HG03045 (cell line): ENCODE data around the gene CLHC1.
A peak's percentile ranks its signal among the peaks of the same experiment; 100 is the strongest.

Experiments used
- ATAC-seq: cut with Tn5 transposase; IDR thresholded peaks from one replicate; pipeline ENCODE4 v1.9.1; 2021; ENCODE audit warnings: mild to moderate bottlenecking, moderate library complexity; ENCODE audit not compliant: unreplicated experiment

Gene CLHC1

GRCh38 chr2:55169915-55170314, 62.2 kb downstream of the CLHC1 start:
- no peak for ATAC-seq

GRCh38 chr2:55169359-55169758, 62.7 kb downstream of the CLHC1 start:
- ATAC-seq = no peak

- ATAC-seq = no peak
These were observed 63.6 kb downstream of the CLHC1 start for GRCh38 chr2:55168221-55169154.

GRCh38 chr2:55165626-55166025, 66.5 kb downstream of the CLHC1 start:
- ATAC-seq = no peak

GRCh38 chr2:55164534-55165480, 67.3 kb downstream of the CLHC1 start:
- no peak for ATAC-seq

- no peak for ATAC-seq
These were observed 68.1 kb downstream of the CLHC1 start for GRCh38 chr2:55163941-55164390.

- no peak for ATAC-seq
These were observed 68.8 kb downstream of the CLHC1 start for GRCh38 chr2:55163274-55163721.

GRCh38 chr2:55162284-55163006, 69.6 kb downstream of the CLHC1 start:
- no peak for ATAC-seq

GRCh38 chr2:55161295-55162210, 70.5 kb downstream of the CLHC1 start:
- no peak for ATAC-seq

GRCh38 chr2:55160422-55160821, 71.7 kb downstream of the CLHC1 start:
- no peak for ATAC-seq

- ATAC-seq = no peak
These were observed 72.3 kb downstream of the CLHC1 start for GRCh38 chr2:55159752-55160151.

- no peak for ATAC-seq
These were observed 72.9 kb downstream of the CLHC1 start for GRCh38 chr2:55159037-55159651.

GRCh38 chr2:55158111-55158814, 73.8 kb downstream of the CLHC1 start:
- no peak for ATAC-seq

GRCh38 chr2:55157474-55157884, 74.6 kb downstream of the CLHC1 start:
- peak; percentile 61 for ATAC-seq

GRCh38 chr2:55156984-55157383, 75.1 kb downstream of the CLHC1 start:
- no peak for ATAC-seq

GRCh38 chr2:55156326-55156725, 75.8 kb downstream of the CLHC1 start:
- ATAC-seq = no peak

- ATAC-seq = no peak
These were observed 76.3 kb downstream of the CLHC1 start for GRCh38 chr2:55155764-55156281.

- ATAC-seq = no peak
These were observed 76.9 kb downstream of the CLHC1 start for GRCh38 chr2:55155206-55155605.
